GM21381 (cell line): ENCODE results near the gene EXOC3L4.
"Not testable (repeated sequence)": the region's sequence is repeated elsewhere in the genome, so short reads cannot be mapped to it uniquely, and the experiment has no call there.

ENCODE experiments used
- ATAC-seq: cut with Tn5 transposase; IDR thresholded peaks from one replicate; pipeline ENCODE4 v1.9.1; 2021; ENCODE audit warnings: mild to moderate bottlenecking, moderate library complexity; ENCODE audit not compliant: unreplicated experiment

EXOC3L4 gene

GRCh38 chr14:103104654-103105452 is 10.3 kb downstream of the EXOC3L4 start:
- peak; percentile 45 for ATAC-seq

GRCh38 chr14:103105580-103106150 is 11.1 kb downstream of the EXOC3L4 start:
- no peak for ATAC-seq

- no peak for ATAC-seq
These were observed 12.9 kb downstream of the EXOC3L4 start for GRCh38 chr14:103107455-103107854.

GRCh38 chr14:103107941-103108748 is 13.6 kb downstream of the EXOC3L4 start:
- no peak for ATAC-seq

- no peak for ATAC-seq
These were observed 14.3 kb downstream of the EXOC3L4 start for GRCh38 chr14:103108749-103109207.

GRCh38 chr14:103109535-103110441 is 15.3 kb downstream of the EXOC3L4 start:
- ATAC-seq: no peak

- no peak for ATAC-seq
These were observed 16.2 kb downstream of the EXOC3L4 start for GRCh38 chr14:103110681-103111231.

- ATAC-seq: no peak
These were observed 16.8 kb downstream of the EXOC3L4 start for GRCh38 chr14:103111232-103111868.

- no peak for ATAC-seq
These were observed 18.1 kb downstream of the EXOC3L4 start for GRCh38 chr14:103112400-103113243.

GRCh38 chr14:103113303-103113702 is 18.8 kb downstream of the EXOC3L4 start:
- no peak for ATAC-seq

GRCh38 chr14:103113774-103114173 is 19.2 kb downstream of the EXOC3L4 start:
- no peak for ATAC-seq

GRCh38 chr14:103115086-103115679 is 20.7 kb downstream of the EXOC3L4 start:
- ATAC-seq: not testable (repeated sequence)

GRCh38 chr14:103115845-103116572 is 21.5 kb downstream of the EXOC3L4 start:
- no peak for ATAC-seq

GRCh38 chr14:103116636-103117035 is 22.1 kb downstream of the EXOC3L4 start:
- ATAC-seq: no peak

GRCh38 chr14:103117499-103117898 is 23.0 kb downstream of the EXOC3L4 start:
- not testable (repeated sequence) for ATAC-seq

GRCh38 chr14:103118018-103118662 is 23.6 kb downstream of the EXOC3L4 start:
- no peak for ATAC-seq
